Pancreas (tissue), 10 donors: ENCODE measurements around the gene RCOR1. TPM values are rescaled to one million over a fixed set of nuclear protein-coding genes. Genes with fewer than 3 reads are reported as not detected.

ENCODE experiments used
- ATAC-seq, 4 donors: fragments of 200-7000 bp; cut with Tn5 transposase; one replicate each; pipeline versions ENCODE4 v1.8.0 to v1.9.1; 2020; ENCODE audit warnings: mild to moderate bottlenecking in 4 of 4, moderate library complexity in 4 of 4
- DNase-seq, 6 donors: peaks; one replicate each; pipeline ENCODE4 v3.0.0-alpha.2; 2020
- FAIRE-seq: peaks from 2 replicates; lab custom pipeline; 2012; peaks lifted over from hg19 to GRCh38; lab: Jason Lieb, UNC
- H3K27ac ChIP-seq, 4 donors: fragments of 200-600 bp; sonication (generic); 1 replicate in 3 of 4; 2 replicates in 1 of 4; pipeline versions ENCODE4 v1.5.0 to v1.8.0; 2020
- H3K27me3 ChIP-seq, 4 donors: fragments of 200-600 bp; one replicate each; pipeline ENCODE4 v1.8.0; 2021
- H3K36me3 ChIP-seq, 3 donors: fragments of 200-600 bp; sonication (generic) in 1 of 3; one replicate each; pipeline versions ENCODE4 v1.5.0 to v1.8.0; 2020 to 2021
- H3K4me1 ChIP-seq, 3 donors: fragments of 200-600 bp; one replicate each; pipeline ENCODE4 v1.8.0; 2021
- H3K4me3 ChIP-seq, 4 donors: fragments of 200-600 bp; sonication (generic) in 2 of 4; one replicate each; pipeline versions ENCODE4 v1.5.0 to v1.8.0; 2020 to 2021
- H3K9me3 ChIP-seq, 4 donors: fragments of 200-600 bp; one replicate each; pipeline ENCODE4 v1.8.0; 2021
- whole genome bisulfite sequencing, 2 donors: extraction: QIAGEN DNeasy Blood & Tissue Kit; methylation state at CpG; one replicate each; pipeline ENCODE4 v1.1.7; 2013; 5-methylcytosine and 5-hydroxymethylcytosine counted together
- intact Hi-C, 3 donors: fragments of 100-400 bp; cut with DNase I; formaldehyde crosslinking; loops; one replicate each; pipeline versions ENCODE4 v1.11.1 to v1.14.2; 2022
- polyA plus RNA-seq, 2 donors: library from polyadenylated mRNA; stranded (reverse); fragments of 200-250 nt; gene quantifications; one replicate each; pipeline ENCODE4 v1.2.3, GENCODE V29; 2013
- total RNA-seq, 6 donors: library from RNA; stranded (reverse); fragmentation: NEBNext Ultra II Directional in 4 of 6; extraction: Animal tissue kit (Norgen Biotek cat#: 25700) in 4 of 6; gene quantifications; one replicate each; pipeline versions ENCODE4 v1.2.1 to v1.2.4, GENCODE V29; 2021 to 2023
- TF ChIP-seq, protein P1 (sequence below), 4 donors: fragments of 200-600 bp; sonication (generic) in 3 of 4; IDR thresholded peaks; one replicate each; pipeline versions ENCODE4 v1.5.0 to v1.8.0; 2021; ENCODE audit warnings: antibody characterized with exemption in 4 of 4
- donor health status: healthy with polysubstance abuse.
- donor health status: DM: no; HTN: no; CAD: no; lungs with moderate emphysema.
- donor health status: DM: no; HTN: no; CAD: no.
- donor health status: control.
- donor health status: control.
- donor health status: Bipolar disorder and iron deficiency.
- donor health status: DM: yes; HTN: yes; CAD: no.
- donor health status: DM: no; HTN: no; CAD: no.
- donor health status: DM: no; HTN: no; CAD: no.
- donor health status: DM: yes; HTN: yes; CAD: no.

Gene RCOR1
- total and polyA plus RNA-seq, 8 donors: 2.8 to 13.5 (median 6.8) TPM

- FAIRE-seq (no peak), DNase-seq (no peak), ATAC-seq (no peak)
- TF ChIP-seq, protein P1, sequence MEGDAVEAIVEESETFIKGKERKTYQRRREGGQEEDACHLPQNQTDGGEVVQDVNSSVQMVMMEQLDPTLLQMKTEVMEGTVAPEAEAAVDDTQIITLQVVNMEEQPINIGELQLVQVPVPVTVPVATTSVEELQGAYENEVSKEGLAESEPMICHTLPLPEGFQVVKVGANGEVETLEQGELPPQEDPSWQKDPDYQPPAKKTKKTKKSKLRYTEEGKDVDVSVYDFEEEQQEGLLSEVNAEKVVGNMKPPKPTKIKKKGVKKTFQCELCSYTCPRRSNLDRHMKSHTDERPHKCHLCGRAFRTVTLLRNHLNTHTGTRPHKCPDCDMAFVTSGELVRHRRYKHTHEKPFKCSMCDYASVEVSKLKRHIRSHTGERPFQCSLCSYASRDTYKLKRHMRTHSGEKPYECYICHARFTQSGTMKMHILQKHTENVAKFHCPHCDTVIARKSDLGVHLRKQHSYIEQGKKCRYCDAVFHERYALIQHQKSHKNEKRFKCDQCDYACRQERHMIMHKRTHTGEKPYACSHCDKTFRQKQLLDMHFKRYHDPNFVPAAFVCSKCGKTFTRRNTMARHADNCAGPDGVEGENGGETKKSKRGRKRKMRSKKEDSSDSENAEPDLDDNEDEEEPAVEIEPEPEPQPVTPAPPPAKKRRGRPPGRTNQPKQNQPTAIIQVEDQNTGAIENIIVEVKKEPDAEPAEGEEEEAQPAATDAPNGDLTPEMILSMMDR (IDR thresholded peaks at IDR 0.05): no peak
- Histone ChIP-seq H3K9me3 (no peaks in the 10 kb centered on the region), H3K4me1 (no peaks in the 10 kb centered on the region), H3K27ac (no peak overlapping the region), H3K4me3 (no peak overlapping the region), H3K36me3 (peaks cover 0 to 4% (median 2%) of the 10 kb centered on the region in 3 donors), H3K27me3 (no peaks in the 10 kb centered on the region)
- WGBS, 2 donors: 74 to 76% methylated on average over 6 of the region's 6 CpGs
- intact Hi-C loops: no loop called here
Measured at GRCh38 chr14:102728501-102728900, 136.1 kb downstream of the RCOR1 start.

DNA sequence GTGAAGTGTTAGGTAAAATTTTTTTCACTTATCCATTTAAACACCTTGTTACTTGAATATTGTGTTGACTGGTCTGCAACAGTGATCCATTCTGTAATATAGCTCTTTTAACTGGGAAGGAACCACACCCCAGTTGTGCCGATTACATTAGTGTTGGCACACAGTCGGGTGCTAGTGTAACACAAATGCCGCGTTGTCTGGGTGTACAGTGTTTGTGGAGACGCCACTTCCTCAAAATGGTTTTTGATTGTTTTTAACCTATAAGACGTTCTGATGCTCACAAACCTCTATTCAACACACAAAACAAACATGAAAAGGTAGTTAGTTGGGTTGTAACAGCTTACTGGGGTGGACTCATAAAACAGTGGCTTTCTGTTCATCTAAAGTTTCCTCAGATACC is 136.8 kb downstream of the RCOR1 start:
- TF ChIP-seq, protein P1 (IDR thresholded peaks at IDR 0.05): no peak
- Histone ChIP-seq H3K27ac (no peak overlapping the region), H3K4me1 (no peaks in the 10 kb centered on the region), H3K27me3 (no peaks in the 10 kb centered on the region), H3K36me3 (peaks cover 0 to 4% (median 2%) of the 10 kb centered on the region in 3 donors), H3K9me3 (no peaks in the 10 kb centered on the region), H3K4me3 (no peak overlapping the region)
- intact Hi-C loops: no loop called here
- 88 to 90% methylated on average over 6 of the region's 6 CpGs for whole genome bisulfite sequencing, 2 donors
- DNase-seq: no peak
- no peak for FAIRE-seq
- ATAC-seq: no peak

GRCh38 chr14:102729825-102730224 is 137.4 kb downstream of the RCOR1 start:
- TF ChIP-seq, protein P1 (IDR thresholded peaks at IDR 0.05): no peak
- no peak for ATAC-seq
- Histone ChIP-seq H3K4me3 (no peak overlapping the region), H3K27me3 (no peaks in the 10 kb centered on the region), H3K9me3 (no peaks in the 10 kb centered on the region), H3K4me1 (no peaks in the 10 kb centered on the region), H3K36me3 (peaks cover 0 to 4% (median 2%) of the 10 kb centered on the region in 3 donors), H3K27ac (no peak overlapping the region)
- no peak for FAIRE-seq
- WGBS, 2 donors: 91 to 95% methylated on average over 8 of the region's 8 CpGs
- intact Hi-C loops: no loop called here
- DNase-seq: no peak

- peaks cover 0 to 4% (median 2%) of the 10 kb centered on the region in 3 donors for H3K36me3 ChIP-seq
- intact Hi-C loops: no loop called here
- H3K27ac ChIP-seq: no peak overlapping the region
- DNase-seq (no peak), ATAC-seq (no peak), FAIRE-seq (no peak)
- no peaks in the 10 kb centered on the region for H3K27me3 ChIP-seq
- H3K9me3 ChIP-seq: no peaks in the 10 kb centered on the region
- TF ChIP-seq, protein P1 (IDR thresholded peaks at IDR 0.05): no peak
- H3K4me1 ChIP-seq: no peaks in the 10 kb centered on the region
- WGBS, 2 donors: 95 to 96% methylated on average over 15 of the region's 15 CpGs
- H3K4me3 ChIP-seq: no peak overlapping the region
Measured at GRCh38 chr14:102731101-102731870, 138.8 kb downstream of the RCOR1 start.
